GM21447 (cell line): ENCODE measurements around the gene ZNF827.
A peak's percentile ranks its signal among the peaks of the same experiment; 100 is the strongest.

ENCODE experiments used
- ATAC-seq: cut with Tn5 transposase; IDR thresholded peaks from one replicate; pipeline ENCODE4 v1.9.1; 2021; ENCODE audit not compliant: unreplicated experiment

ZNF827 gene

DNA sequence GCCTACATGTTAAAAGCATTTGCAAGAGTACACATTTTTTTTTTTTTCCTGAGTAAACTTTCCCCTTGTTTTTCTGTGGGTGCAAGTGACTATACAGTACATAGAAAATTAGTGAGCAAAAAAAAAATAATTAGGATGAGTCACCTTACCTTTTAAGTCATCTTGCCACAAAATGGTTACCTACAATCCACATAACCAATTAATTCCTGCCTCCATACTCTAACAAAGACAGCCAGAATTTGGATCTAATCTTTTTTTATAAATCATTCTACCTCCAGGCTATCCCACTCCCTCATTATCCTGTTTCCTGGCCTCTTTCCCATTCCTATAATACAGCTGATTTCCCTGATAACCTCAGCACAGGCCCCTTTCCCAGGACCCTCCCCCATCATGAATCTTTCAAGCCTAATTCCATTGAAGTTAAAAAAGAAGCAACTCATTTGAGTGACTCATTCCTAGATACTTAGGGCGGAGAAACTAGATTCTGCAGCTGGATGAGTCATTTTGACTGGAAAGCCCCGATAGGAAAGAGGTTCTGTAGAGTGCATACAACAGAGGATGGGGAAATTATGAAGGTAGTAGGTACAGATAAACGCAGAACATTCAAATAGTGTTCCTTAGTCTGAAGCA lies 130.5 kb downstream of the ZNF827 start:
- peak; percentile 72 for ATAC-seq

DNA sequence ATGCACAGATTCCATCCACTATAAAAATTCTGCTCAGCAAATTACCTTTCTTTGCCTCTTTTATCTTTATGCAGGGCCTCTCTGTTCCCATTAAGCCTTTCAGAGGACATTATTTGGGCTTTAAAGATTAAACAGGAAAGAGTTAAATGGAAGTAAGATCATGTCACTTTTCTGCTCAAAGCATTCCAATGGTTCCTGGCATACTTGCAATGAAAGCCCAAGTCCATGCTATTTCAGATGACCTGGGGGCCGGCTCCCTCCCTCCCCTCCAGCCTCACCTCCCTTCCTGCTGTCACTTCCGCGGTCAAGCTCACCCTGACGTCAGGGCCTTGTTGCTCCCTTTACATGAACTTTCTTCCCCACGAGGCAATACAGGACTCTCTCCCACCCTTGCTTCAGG lies 133.1 kb downstream of the ZNF827 start:
- no peak for ATAC-seq

DNA sequence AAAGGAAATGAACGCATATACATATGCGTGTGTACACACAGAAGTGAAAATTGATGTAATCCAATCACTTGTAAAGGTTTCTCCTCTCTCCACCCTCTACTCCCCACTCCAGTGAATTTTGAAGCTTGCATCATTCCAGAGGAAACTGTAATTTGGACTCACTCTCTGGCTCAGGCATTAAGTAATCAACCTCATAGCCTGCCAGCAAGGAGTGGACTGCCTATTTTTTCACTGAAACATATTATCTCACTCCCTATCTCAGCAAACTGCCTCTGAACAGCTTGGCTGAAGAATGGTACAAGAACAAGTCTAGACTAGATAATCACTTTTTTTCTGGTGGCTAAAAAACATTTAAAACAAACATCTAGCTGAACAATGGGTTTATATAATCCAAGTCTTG lies 134.5 kb downstream of the ZNF827 start:
- no peak for ATAC-seq

DNA sequence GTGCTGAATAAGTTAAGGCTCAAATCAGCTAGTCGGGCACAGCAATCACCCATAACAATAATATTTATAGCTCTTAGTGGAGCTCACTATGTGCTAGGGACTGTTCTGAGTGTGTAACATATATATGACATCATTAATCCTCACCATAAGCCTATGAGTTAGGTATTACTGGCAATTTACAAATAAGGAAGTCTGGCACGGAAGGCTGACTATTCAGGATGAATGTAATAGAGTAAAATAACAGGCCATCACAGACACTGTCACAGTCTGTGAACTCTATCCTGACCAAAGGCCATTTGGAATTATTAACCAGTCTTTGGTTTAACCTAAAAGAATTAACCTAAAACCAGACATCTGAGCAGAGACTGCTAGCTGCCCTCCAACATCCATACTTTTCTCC lies 139.4 kb downstream of the ZNF827 start:
- ATAC-seq: no peak

DNA sequence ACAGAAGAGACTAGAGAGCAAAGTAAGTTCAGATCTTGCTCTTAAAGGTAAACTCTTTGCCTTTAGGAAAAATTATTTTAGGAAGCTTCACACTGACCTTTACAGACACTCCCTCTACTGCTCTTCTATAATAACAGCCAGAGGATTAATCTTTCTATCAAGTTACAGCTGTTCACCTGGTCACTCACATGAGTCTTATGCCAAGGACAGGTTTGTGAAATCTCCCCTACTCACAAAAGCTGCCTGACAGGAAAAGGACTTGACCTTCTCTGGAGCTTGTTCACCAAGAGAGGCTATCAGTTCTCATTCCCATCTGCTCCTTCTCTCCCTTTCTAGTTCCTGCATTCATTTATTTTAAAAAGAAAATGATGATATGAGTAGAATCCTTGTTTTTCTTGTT lies 141.3 kb downstream of the ZNF827 start:
- no peak for ATAC-seq

DNA sequence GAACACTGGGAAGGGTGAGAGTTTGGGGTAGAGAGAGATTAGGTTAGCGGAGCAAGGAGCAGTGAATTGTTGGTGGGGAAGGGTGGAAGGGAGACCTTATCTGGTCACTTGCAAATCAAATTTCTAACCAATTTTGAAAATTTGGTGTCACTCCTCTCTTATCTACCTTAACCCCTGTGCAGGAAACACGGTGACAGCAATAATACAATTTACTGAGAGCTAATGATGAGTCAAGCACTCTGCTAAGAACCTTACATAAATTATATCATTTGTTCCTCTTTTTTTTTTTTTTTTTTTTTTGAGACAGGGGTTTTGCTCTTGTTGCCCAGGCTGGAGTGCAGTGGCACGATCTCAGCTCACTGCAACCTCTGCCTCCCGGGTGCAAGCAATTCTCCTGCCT lies 142.3 kb downstream of the ZNF827 start:
- ATAC-seq: no peak

DNA sequence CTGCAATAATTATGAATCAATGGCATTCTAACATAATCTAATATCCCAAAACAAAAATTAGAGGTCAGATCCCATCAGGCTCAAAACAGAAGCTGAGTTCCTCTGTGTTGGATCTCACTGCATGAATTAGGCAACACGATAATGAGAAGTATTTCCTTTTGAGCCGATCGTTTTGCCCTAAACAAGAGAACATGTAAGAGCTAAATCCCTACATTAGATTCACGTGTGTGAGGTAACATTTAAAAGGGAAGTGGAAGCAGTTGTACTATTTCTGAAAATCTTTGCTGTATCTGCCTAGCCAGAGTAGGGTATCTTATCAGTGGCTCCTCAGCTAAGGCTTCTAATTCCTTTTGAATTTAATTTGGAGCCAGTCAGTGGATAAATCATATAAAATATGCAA lies 143.1 kb downstream of the ZNF827 start:
- ATAC-seq: no peak

DNA sequence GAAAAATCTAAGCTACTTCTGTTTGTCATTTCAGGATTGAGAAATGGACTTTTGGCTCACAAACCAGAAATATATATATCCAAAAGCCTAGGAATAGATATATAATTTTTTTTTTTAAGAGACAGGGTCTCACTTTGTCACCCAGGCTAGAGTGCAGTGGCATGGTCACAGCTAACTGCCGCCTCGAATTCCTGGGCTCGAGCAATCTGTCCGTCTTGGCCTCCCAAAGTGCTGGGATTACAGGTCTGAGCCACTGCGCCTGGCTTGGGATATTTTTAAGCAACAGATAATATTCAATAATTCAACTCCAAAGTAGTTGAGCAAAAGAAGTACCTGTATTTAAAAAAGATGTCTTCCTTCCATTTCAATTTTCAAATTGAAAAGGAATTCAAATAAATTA lies 146.2 kb downstream of the ZNF827 start:
- no peak for ATAC-seq

DNA sequence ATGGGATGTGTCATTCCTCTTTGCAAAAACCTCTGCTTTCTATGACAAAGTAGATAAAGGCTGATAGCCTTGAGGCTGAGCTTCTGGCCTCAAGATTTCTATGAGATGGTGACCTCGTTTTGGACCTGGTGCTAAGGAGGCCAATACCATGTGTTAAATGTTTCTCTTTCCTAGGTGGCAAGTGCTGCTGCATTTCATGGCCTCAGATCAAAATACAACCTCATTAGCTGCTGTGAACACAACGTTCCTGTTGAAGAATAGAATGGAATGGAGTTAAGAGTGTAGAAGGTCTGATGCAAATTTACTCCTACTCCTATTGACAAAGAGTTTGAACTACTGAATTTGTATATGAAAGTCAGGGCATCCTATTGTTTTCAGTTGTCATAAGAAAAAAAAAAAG lies 146.6 kb downstream of the ZNF827 start:
- ATAC-seq: no peak

DNA sequence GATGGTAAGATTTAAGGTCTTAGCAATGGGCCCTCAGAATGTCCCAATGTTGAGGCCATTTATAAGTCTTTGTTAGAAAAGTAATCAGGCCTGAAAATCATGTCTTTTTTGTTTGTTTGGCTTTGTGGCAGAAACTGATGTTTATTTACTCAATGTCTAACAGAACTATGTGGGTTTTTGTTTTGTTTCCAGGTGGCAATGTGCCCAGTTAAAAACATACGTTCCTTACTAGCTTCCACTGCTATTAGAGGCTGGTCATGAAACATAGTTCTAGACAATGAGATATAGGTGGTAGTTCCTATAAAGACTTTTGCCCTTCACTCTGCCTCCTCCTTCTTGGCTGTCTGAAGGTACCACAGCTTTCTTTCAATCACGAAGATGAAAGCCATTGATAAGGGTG lies 149.9 kb downstream of the ZNF827 start:
- ATAC-seq: no peak

DNA sequence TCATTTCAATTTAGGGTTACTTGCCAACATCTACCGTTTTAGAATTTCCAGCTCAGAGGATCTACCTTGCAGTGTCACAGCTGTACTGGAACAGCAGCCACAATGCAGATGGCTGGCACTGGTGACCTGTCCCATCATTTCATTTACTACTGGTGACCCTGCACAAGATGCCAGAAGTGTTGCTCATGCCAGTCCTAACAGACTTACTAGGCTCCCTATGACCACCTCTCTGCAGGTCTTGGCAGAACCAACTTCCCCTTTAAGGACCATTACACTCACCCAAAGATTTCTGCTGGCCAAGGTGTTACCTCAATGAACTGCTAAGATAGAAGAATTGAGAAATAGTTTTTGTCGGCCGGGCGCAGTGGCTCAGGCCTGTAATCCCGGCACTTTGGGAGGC lies 151.8 kb downstream of the ZNF827 start:
- no peak for ATAC-seq

DNA sequence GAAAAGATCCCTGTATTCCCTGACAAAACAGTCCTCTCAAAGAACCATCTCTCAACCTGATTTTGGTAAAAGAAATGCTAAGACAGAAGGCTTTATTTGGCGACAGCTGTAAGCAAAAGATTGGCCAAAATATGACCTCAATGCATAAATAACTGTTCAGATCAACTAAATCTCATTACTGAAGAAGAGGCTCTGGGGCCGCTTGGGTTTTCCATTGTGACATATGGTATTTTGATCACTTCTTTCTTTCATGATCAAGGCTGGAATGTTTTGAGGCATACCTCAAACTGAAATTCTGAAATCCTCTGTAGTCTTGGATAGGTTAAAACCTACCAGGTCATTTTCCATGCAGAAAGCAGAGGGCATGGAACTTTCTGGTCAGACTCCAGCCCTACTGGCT lies 152.4 kb downstream of the ZNF827 start:
- ATAC-seq: no peak

DNA sequence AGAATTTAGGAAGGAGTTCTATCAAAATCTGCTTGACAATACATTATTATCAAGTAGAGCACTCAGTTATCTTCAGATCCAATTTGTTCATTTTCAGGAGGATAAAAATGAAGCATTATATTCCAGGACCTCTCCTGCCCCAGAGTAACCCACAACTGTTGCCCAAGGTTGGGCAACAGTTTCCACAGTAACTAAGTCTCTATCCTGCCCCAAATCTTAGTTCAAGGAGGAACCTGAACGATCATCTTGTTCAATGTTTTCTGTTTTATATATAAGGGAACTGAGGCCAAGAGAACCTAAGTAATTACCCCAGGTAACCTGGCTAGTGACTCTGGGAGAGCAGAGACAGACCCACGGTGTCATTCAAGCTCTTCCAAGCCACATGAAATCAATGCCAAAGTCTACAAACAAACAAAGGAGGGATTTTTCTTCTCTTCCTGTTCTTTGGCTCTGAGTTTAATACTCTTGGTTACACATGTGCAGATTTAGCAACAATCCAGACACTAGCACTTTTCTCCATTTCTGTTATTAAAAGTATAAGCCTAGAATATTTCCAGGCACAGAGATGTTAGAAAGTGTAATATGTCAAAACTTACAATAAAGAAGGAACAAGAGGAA lies 153.1 kb downstream of the ZNF827 start:
- ATAC-seq: no peak

DNA sequence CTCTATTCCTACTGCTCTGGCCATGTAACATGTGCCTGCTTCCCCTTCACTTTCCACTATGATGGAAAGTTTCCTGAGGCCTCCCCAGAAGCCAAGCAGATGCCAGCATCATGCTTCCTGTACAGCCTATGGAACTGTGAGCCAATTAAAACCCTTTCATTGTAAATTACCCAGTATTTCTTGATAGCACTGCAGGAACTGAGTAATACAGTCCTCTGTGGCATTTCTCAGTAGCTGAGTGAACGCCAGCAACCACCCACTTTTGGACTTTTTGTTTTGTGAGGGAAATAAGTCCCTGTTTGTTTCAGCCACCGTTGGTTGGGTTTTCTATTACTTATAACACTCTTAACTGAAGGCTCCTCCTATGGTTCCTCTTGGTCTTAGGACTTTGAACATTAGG lies 154.6 kb downstream of the ZNF827 start:
- no peak for ATAC-seq

DNA sequence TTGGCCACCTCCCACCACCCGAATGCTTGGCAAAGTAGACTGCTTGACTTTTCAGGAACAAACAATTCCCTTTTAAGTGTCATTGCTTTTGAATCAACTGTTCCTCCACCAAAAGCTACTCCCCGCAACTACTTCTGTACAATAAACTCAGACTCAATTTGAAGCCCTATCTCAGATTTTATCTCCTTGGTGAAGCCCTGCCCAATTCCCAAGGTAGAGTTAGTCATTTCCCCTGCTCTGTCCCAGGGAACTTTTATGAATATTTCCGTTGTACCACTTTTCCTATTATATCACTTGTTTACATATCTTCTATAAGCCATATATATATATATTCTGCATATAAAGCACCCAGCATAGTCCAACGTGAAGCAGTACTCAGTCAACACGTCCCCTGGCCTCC lies 155.9 kb downstream of the ZNF827 start:
- ATAC-seq: no peak

DNA sequence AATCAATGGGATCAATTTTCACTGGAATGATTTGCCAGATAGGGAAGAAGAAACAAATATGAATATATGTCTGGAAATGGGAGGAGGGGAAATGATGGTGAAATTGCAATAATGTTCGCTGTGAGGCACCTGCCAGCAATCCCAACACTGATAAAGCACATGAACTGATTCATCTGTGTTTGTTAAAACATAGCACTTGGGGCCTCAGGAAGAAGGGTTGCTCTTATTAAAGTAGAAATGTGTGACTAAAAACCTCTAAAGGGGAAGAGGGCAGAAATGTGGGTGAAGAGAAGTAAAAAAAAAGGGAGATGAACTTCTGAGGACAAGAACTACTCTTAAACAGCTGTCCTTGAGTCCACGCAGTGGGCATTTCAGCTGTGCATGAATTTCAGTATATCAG lies 157.3 kb downstream of the ZNF827 start:
- no peak for ATAC-seq

DNA sequence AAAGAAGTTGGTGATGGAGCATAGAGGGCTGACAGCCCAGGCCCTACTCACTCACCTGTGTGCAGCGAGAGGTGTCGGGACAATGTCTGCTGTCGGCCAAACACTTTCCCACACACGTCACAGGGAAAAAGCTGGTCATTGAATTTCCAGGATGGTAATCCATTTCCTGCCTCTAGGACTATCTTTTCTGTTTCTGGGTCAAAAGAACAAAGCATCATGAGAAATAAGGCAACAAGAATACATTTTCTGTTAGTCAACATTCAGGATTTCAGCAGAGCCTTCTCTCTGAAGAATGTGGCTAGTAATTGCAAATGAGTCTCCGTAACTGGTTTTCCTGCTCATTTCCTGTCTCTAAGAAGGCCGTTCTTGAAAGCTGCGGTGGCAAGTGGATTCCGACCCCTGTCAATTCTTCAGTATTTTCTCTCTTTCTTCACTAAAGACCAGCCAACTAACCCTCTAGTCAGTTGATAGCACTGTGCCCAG lies 159.3 kb downstream of the ZNF827 start:
- no peak for ATAC-seq

DNA sequence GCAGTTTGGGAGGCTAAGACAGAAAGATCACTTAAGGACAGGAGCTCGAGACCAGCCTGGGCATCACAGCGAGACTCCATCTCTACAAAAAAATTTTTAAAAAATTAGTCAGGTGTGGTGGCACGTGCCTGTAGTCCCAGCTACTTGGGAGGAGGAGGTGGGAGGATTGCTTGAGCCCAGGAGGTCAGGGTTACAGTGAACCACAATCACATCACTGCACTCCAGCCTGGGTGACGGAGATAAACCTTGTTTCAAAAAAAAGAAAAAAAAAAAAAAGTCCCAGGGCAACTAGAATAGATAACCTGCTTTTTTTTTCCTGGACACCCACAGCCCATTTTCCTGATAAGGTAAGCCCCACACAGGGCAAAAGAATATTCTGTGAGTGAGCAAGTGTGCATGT lies 162.4 kb downstream of the ZNF827 start:
- no peak for ATAC-seq

DNA sequence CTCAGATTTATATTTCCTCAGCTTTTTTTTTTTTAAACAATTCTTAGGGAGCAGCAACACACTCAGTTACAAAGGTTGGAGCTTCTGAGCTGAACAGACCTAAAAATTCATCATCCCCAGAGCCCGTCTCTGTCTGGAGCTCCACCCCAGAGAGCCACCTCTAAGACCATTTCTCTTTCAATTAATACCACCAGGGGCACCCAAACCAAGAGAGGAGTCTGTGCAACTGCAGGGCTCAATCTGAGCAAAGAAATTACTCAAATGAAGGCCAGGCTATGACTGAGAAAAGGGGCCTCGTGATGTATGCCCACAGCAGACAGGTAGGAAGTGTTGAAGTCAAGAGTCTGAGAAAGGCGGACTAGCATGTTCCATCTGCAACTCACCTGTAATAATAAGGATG lies 163.2 kb downstream of the ZNF827 start:
- no peak for ATAC-seq

DNA sequence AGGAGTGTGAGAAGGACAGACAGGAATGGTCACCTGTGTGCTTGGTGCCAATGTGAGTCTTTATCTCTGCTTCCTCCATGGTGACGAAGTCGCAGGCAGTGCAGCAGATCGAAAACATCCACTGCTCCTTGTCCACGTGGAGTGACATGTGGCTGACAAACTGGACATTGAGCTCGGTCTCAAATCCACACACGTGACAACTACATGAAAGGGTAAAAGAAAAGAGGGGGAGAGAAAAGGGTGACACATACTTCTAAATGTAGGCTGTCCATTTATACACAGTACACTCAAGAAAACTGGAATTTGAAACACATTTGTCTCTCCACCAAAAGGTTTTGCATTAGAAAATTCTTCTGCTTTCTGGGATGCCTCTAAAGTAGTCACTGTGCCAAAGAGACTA lies 164.2 kb downstream of the ZNF827 start:
- ATAC-seq: no peak

DNA sequence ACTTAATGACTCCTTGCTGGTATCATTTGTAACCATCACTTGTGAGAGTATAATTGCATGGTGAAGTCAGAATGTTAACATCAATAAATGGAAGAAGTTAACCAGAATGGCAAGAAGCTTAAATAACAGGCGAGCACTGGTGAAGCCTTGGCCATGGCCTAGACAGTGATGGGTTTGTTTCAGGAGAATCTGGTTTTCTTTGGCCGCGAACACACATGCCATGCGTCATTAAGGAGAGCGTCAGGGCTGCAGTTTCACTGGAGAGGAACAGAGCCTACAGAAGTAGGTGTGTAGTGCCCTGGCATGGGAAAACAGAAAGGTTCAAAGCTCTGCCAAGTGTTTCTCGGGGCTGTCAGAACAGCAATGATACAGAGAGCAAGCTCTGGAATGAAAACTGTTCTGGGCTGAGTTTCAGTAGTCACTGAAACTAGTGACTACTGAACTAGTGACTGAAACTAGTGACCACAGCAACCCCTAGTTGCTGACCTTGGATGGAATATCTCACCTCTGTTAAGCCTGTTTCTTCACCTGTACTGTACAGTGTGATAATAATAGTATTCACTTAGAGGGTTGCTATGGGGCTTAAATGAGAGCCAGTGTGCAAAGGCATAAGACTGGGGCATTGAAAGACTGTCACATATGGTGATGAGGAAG lies 164.9 kb downstream of the ZNF827 start:
- ATAC-seq: peak; percentile 96

DNA sequence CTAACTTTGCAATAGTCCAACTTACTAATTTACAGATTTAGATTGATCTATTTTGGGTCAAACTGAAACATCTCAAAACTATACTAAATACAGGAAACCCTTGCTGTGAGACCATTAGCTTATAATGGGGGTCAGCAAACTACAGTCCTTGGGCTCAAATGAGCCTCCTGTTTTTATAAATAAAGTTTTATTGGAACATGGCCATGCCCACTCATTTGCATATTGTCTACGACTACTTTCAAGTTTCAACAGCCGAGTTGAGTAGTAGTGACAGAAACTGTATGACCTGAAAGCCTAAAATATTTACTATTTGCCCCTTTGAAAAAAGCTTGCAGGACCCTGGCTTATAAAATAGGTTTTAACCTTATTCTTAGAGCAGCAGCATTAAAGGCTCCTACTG lies 166.3 kb downstream of the ZNF827 start:
- no peak for ATAC-seq

DNA sequence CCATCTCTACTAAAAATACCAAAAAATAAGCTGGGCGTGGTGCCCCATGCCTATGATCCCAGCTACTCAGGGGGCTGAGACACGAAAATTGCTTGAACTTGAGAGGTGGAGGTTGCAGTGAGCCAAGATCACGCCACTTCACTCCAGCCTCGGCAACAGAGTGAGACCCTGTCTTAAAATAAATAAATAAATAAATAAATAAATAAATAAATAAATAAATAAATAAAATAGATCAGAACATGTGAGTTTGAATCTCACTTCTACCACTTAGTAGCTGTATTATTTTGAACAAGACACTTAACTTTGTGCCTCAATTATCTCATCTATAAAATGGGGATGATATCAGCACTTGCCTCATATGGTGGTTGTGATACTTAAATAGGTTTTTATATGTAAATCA lies 168.5 kb downstream of the ZNF827 start:
- ATAC-seq: no peak
